Prostate gland (tissue), 2 donors: ENCODE data around the gene CXXC1. TPM values are rescaled to one million over a fixed set of nuclear protein-coding genes. Genes with fewer than 3 reads are reported as not detected.
A peak's percentile ranks its signal among the peaks of the same experiment; 100 is the strongest.

Experiments used
- DNase-seq: peaks from one replicate; pipeline ENCODE4 v3.0.0-alpha.2; 2019; ENCODE audit warnings: low spot score
- H3K27ac ChIP-seq, 2 donors: fragments of 200-600 bp; sonication (generic); 2 replicates each; pipeline ENCODE4 v1.5.1; 2017 to 2019
- H3K27me3 ChIP-seq: fragments of 200-600 bp; sonication (generic); replicated peaks from 2 replicates; pipeline ENCODE4 v1.5.1; 2019; ENCODE audit not compliant: insufficient read depth
- H3K36me3 ChIP-seq, 2 donors: fragments of 200-600 bp; sonication (generic); 1 replicate in 1 of 2; 2 replicates in 1 of 2; pipeline versions ENCODE4 v1.5.1 to v1.8.1; 2017 to 2019
- H3K4me1 ChIP-seq: fragments of 200-600 bp; sonication (generic); replicated peaks from 2 replicates; pipeline ENCODE4 v1.5.1; 2019
- H3K4me3 ChIP-seq, 2 donors: fragments of 200-600 bp; sonication (generic); 2 replicates each; pipeline ENCODE4 v1.5.1; 2017 to 2019
- H3K9me3 ChIP-seq: fragments of 200-600 bp; sonication (generic); 2 replicates; pipeline ENCODE4 v1.5.1; 2017
- CTCF ChIP-seq, 4 experiments: fragments of 200-600 bp in 2 of 4; fragments of 450-650 bp in 2 of 4; sonication (generic) in 2 of 4; IDR thresholded peaks; 1 replicate in 3 of 4; 2 replicates in 1 of 4; pipeline ENCODE4 v1.5.1; 2016 to 2019; ENCODE audit warnings: antibody characterized with exemption in 4 of 4, mild to moderate bottlenecking in 2 of 4, moderate library complexity in 2 of 4
- POLR2A ChIP-seq: fragments of 450-650 bp; IDR thresholded peaks from one replicate; pipeline ENCODE4 v1.6.1; 2016; ENCODE audit warnings: antibody characterized with exemption, mild to moderate bottlenecking
- POLR2AphosphoS5 ChIP-seq: sonication (generic); formaldehyde crosslinking; IDR thresholded peaks from one replicate; pipeline ENCODE4 v1.6.1; 2017; ENCODE audit warnings: antibody characterized with exemption
- WGBS: methylation state at CpG from one replicate; pipeline ENCODE4 v1.1.5; 2018; 5-methylcytosine and 5-hydroxymethylcytosine counted together
- intact Hi-C: fragments of 100-400 bp; cut with DNase I; formaldehyde crosslinking; loops from one replicate; pipeline ENCODE4 v1.14.2; 2022
- total RNA-seq, 2 donors: library from RNA; depleted of rRNA; stranded (reverse); fragments of >200 nt; gene quantifications; one replicate each; pipeline ENCODE4 v1.1.0, GENCODE V29; 2016

The CXXC1 gene
- total RNA-seq, 2 donors from 2014 or later, result 61.9 to 87.4 TPM

DNA sequence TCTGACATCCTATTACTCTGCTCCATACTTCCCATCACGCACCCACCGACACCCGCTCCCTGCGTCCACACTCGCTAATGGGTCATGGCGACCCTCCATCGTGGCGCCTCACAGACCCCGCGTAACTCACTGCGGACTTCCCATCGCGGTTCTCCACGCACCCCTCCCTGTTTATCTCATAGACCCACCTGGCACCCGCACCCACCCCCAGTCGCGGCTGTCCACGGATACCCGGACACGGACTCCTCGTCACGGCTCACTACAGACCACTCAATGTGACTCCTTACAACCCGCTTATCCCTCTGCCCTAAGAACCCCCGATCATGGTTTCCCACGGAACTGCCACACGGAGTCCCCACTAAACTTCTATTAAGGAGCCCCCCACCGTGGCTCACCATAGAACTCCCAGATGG, 458 bp downstream of the CXXC1 start:
- intact Hi-C loops, result loop anchor here (10.0 kb wide), 5 partner anchors 278 to 792 kb away; partner anchors contain the start of genes ACAA2, MAPK4, ME2 and RPL17
- no peak for TF ChIP-seq CTCF (IDR thresholded peaks at IDR 0.05)
- Histone ChIP-seq H3K4me3 (peak overlapping the region; percentile 66 to 81), H3K9me3 (no peaks in the 10 kb centered on the region), H3K27me3 (no peaks in the 10 kb centered on the region), H3K36me3 (peaks cover 0 to 3% of the 10 kb centered on the region in 2 donors), H3K4me1 (peaks cover 2% of the 10 kb centered on the region), H3K27ac (peak overlapping the region; percentile 81 to 89)
- DNase-seq, result no peak
- WGBS, result 2% methylated on average over 27 of the region's 27 CpGs

GRCh38 chr18:50286391-50287027, 983 bp downstream of the CXXC1 start:
- H3K4me1 ChIP-seq, result peaks cover 3% of the 10 kb centered on the region
- peak overlapping the region; percentile 66 to 81 for H3K4me3 ChIP-seq
- no peak for DNase-seq
- H3K36me3 ChIP-seq, result peaks cover 0 to 3% of the 10 kb centered on the region in 2 donors
- H3K27ac ChIP-seq, result peak overlapping the region; percentile 81 to 89
- H3K9me3 ChIP-seq, result no peaks in the 10 kb centered on the region
- H3K27me3 ChIP-seq, result no peaks in the 10 kb centered on the region
- intact Hi-C loops, result loop anchor here (10.0 kb wide), 5 partner anchors 278 to 792 kb away; partner anchors contain the start of genes ACAA2, MAPK4, ME2 and RPL17
- WGBS, result 28% methylated on average over 21 of the region's 23 CpGs
- no peak for TF ChIP-seq POLR2A
- TF ChIP-seq CTCF (IDR thresholded peaks at IDR 0.05), result no peak
- no peak for TF ChIP-seq POLR2AphosphoS5

DNA sequence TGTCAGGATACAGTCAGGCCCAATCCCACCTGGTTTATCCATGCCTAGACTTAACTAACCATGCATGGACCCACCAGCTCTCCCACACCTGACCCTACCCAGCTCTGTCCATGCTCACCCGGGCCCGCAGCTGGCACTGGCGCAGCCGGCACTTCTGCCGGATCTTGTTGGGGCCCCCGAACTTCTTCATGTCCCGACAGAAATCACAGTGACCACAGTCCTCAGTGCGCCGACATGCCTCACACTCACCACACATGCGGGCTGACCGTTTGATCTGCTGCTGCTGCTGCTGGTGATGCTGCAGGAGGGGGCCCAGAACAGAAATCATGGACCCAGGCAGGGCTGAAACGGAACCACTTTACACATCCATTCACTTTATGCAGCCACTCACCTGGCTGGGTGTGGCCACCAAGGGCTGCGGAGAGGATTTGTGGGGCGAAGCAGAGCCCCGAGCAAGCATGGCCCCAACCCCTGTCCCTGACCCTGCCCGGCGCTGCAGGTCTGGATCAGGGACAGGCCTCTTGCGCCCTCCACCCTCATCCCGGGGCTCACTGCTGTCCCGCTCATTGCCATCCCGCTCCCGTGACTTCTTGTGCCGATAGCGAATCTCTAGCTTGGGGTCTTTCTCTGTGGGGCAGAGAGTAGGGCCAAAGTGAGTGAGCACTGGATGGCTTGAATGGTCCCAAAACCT, 1.7 kb downstream of the CXXC1 start:
- no peak for DNase-seq
- no peaks in the 10 kb centered on the region for H3K9me3 ChIP-seq
- no peak overlapping the region for H3K4me3 ChIP-seq
- no peaks in the 10 kb centered on the region for H3K27me3 ChIP-seq
- peaks cover 0 to 3% of the 10 kb centered on the region in 2 donors for H3K36me3 ChIP-seq
- WGBS, result 93% methylated on average over 24 of the region's 24 CpGs
- TF ChIP-seq POLR2AphosphoS5, result no peak
- no peak for TF ChIP-seq POLR2A
- TF ChIP-seq CTCF (IDR thresholded peaks at IDR 0.05), result no peak
- H3K4me1 ChIP-seq, result peaks cover 3% of the 10 kb centered on the region
- intact Hi-C loops, result loop anchor here (10.0 kb wide), 5 partner anchors 279 to 791 kb away; partner anchors contain the start of genes ACAA2, MAPK4, ME2 and RPL17
- H3K27ac ChIP-seq, result no peak overlapping the region

DNA sequence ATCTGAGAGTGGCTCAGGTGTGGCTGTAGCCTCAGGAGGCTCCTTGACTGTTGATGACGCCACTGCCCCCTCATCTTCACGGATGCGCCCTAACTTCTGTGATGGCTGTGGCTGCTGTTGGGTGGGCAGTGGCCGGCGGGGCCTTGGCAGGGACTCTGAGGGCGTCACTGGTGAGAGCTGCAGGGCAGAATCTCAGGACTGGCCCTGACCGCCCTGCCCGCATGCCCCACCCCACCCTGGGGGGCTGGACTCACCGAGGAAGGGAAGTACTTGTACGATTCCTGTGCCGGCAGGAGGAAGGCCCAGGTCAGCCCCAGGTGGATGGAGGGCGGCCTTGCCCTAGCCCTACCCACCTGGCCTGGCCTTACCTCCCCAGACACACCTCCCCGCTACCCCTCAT, 2.4 kb downstream of the CXXC1 start:
- H3K27ac ChIP-seq, result no peak overlapping the region
- no peak overlapping the region for H3K4me3 ChIP-seq
- peaks cover 0 to 3% of the 10 kb centered on the region in 2 donors for H3K36me3 ChIP-seq
- H3K4me1 ChIP-seq, result peaks cover 5% of the 10 kb centered on the region
- WGBS, result 86% methylated on average over 13 of the region's 13 CpGs
- intact Hi-C loops, result loop anchor here (10.0 kb wide), 5 partner anchors 280 to 790 kb away; partner anchors contain the start of genes ACAA2, MAPK4, ME2 and RPL17
- no peaks in the 10 kb centered on the region for H3K9me3 ChIP-seq
- no peaks in the 10 kb centered on the region for H3K27me3 ChIP-seq
- TF ChIP-seq CTCF (IDR thresholded peaks at IDR 0.05) (no peak), POLR2AphosphoS5 (no peak)
- DNase-seq, result no peak
